ENCODE data around the gene CDR2.

The CDR2 gene

GRCh38 chr16:22348291-22348690, 26.1 kb downstream of the CDR2 start:
- DNase-seq, result no peak

DNA sequence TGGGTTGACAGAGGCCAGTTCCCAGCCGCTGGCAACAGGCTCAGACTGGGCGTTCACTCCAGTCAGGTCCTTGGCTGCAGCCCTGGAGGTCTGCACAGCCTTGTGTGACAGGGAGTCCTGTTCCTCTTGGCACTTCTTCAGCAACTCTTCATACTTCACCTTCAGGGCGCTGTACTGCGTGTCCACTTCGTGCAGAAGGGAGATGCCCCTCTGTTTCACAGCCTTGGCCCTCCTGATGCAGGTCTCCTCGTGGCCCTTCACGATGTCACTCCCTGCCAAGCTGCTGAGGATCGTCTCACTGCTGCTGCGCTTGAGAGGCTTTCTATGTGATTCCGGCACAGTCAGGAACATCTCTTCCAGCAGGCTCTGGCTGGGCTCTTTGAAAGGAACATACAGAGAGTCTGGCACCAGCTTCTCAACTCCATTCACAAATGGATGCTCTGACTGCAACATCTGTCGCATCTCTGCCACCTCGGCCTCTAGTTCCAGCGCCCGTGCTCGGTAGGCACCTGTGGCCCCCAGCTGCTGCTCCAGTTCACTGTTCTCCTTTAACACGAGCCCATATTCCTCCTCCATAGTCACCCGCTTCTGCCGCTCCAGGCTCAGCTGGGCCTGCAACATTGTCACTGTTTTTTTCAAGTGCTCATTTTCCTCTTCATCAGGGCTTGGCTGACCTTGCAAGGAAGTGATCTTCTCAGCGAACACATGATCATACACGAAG, 27.2 kb downstream of the CDR2 start:
- DNase-seq, result no peak

- no peak for DNase-seq
These were observed 27.9 kb downstream of the CDR2 start for GRCh38 chr16:22346483-22346882.

DNA sequence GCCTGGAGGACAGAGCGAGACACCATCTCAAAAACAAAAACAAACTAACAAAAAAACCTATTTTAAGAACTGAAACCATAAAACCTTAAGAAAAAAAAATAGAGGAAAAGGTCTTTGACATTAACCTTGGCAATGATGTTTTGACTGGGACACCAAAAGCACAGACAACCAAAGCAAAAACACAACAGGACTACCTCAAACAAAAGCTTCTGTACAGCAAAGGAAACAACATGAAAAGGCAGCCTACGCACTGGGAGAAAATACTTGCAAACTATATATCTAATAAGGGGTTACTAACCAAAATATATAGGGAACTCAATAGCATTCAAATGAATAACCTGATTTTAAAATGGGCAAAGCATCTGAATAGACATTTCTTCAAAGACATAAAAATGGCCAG, 32.3 kb downstream of the CDR2 start:
- DNase-seq, result no peak

DNA sequence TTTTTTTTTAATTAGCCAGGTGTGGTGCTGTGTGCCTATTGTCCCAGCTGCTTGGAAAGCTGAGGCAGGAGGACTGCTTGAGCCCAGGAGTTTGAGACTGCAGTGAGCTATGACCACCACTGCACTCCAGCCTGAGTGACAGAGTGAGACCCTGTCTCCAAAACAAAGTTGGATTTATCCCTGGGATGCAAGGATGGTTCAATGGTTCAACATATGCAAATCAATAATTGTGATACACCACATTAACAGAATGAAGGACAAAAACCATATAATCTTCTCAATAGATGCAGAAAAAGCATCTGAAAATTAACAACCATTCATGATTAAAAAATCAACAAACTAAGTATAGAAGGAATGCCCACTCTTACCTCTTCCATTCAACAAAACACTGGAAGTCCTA, 33.5 kb downstream of the CDR2 start:
- DNase-seq, result no peak

DNA sequence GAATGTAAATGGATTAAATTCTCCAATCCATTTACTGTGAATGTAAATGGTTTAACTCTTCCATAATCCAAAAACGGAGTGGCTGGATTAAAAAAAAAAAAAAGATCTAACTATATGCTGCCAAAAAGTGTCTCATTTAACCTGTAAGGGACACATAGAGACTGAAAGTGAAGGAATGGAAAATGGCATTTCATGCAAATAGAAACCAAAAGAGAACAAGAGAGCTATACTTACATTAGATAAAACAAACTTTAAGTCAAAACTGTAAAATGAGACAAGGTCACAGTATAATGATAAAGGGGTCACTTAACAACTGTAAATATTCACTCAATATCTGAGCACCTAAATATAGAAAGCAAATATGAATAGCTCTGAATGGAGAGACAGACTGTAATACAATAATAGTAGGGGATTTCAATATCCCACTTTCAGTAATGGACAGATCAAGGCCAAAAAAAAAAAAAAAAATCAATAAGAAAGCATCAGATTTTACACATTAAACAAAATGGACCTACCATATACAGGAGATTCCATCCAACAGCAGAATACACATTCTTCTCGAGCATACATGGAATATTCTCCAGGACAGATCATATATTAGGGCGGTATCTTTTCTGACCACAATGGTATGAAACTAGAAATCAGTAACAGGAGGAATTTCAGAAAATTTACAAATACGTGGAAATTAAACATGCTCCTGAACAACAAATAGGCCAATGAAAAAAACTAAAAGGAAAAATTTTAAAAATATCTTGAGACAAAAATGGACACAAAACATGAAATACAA, 36.4 kb downstream of the CDR2 start:
- no peak for DNase-seq

- no peak for DNase-seq
These were observed 37.4 kb downstream of the CDR2 start for GRCh38 chr16:22337045-22337444.

DNA sequence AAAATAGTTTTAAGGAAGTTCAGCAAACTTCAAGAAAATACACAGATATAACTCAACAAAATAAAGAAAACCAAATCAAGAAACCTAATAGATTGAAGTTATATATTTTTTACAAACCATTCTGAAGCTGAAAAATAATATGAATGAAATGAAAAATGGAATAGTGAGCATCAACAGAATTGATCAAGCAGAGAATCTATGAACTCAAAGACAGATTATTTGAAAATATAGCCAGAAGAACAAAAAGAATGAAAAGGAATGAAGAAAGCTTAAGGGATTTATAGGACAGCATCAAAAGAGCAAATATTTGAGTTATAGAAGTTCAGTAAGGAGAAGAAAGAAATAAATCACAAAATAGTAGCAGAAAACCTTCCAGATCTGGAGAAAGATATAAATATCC, 37.8 kb downstream of the CDR2 start:
- no peak for DNase-seq

- no peak for DNase-seq
These were observed 38.7 kb downstream of the CDR2 start for GRCh38 chr16:22335668-22336246.

DNA sequence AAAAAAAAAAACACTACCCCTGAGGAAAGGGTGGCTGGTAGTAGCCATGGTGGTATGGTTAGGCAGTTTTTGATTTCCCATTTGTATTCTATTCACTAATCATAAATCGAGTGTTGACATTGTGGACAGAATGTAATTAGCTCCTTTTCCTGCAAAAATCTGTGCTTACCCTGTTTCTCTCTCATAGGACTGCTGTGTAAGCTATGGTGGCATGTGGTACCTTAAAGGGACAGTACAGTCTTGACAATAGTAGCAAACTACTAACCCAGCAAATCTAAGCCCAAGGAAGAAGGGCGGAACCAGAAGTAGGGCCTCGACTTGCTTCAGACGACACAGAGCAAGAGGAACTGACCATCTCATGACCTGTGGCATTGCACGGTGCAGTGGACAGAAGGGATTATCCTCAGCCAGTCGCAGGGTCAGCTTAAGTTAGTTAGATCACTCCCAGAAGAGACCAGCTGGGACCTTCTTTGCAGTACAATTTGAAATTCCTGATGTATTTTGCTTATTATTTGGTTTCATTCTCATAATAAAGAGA, 40.9 kb downstream of the CDR2 start:
- DNase-seq, result no peak

DNA sequence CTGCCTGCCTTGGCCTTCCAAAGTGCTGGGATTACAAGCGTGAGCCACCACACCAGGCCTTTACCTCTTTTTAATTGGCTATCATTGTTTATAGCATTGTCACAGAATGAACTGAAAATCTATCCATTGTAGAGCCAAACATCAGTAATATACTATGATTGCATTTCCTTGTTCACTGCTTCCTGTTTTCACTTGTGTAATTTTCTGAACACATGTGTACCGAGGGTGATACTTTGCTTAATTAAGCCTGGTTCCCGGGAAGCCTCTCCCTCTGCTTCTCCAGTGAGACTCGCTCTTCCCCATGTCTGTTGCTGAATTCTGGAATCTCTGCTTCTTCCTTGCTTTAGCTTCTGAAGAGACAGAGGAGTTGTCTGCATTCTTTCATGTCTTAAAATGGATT, 44.1 kb downstream of the CDR2 start:
- DNase-seq, result no peak

- no peak for DNase-seq
These were observed 45.2 kb downstream of the CDR2 start for GRCh38 chr16:22329199-22329695.

- no peak for DNase-seq
These were observed 46.2 kb downstream of the CDR2 start for GRCh38 chr16:22328081-22328725.

DNA sequence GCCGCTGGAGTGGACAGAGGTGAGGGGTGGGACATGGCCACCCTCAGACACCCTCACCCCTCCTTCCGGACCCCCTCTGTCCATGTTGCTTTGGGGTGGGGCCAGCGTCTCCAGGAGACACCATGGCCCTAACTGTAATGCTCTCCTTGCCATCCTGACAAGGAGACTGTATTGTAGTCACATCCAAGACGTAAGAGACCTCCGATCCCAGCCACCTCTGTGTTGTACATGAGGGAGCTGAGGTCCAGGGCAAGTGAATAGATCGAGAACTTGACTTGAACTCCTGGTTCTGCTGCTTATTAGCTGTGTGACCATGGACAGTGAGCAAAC, 47.0 kb downstream of the CDR2 start:
- no peak for DNase-seq

GRCh38 chr16:22326771-22327445, 47.5 kb downstream of the CDR2 start:
- no peak for DNase-seq

- no peak for DNase-seq
These were observed 48.1 kb downstream of the CDR2 start for GRCh38 chr16:22326369-22326652.

DNA sequence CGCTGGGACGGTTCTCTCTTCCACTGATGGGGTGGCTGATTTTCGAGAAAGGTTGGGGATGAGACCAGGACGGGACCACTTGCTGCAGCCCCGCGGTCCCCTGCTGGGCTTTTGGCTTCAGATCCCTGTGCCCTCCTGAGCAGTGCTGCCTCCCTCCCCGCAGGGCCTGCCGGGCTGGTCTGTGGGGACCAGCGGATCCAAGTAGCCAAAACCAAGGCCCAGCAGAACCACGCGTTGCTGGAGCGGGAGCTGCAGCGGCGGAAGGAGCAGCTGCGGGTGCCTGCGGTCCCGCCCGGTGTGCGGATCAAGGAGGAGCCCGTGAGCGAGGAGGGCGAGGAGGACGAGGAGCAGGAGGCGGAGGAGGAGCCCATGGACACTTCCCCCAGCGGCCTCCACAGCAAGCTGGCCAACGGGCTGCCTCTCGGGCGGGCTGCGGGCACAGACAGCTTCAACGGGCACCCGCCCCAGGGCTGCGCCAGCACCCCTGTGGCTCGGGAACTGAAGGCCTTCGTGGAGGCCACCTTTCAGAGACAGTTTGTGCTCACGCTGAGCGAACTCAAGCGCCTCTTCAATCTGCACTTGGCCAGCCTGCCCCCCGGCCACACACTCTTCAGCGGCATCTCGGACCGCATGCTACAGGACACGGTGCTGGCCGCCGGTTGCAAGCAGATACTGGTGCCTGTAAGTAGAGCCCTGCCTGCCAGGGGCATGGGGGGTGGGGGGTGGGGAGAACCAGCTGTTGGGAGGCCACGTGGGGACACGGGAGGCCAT, 48.6 kb downstream of the CDR2 start:
- no peak for DNase-seq

GRCh38 chr16:22324787-22325597, 49.4 kb downstream of the CDR2 start:
- DNase-seq, result no peak

- DNase-seq, result no peak
These were observed 50.2 kb downstream of the CDR2 start for GRCh38 chr16:22323959-22324786.

Data from activated CD4-positive, alpha-beta T cell treated with anti-CD3 and anti-CD28 coated beads for 1 hour (primary cell).